HepG2 (cell line): Measurements from ENCODE around the gene PCDHA12. TPM values are rescaled to one million over a fixed set of nuclear protein-coding genes. Genes with fewer than 3 reads are reported as not detected.

ENCODE experiments used
- ATAC-seq: fragments of 200-7000 bp; cut with Tn5 transposase; 3 replicates; pipeline ENCODE4 v1.9.1; 2020; ENCODE audit warnings: mild to moderate bottlenecking, moderate library complexity
- BruUV-seq: library from RNA; stranded (reverse); fragments of 400-500 nt; replicated peaks from 2 replicates; lab custom pipeline; 2021; lab: Mats Ljungman, UMichigan
- CTCF ChIA-PET: fragments of 300-600 bp; formaldehyde crosslinking; extraction: SDS; loops from one replicate; lab custom pipeline; 2021; ENCODE audit warnings: low total read pairs, inconsistent platforms, low intra/inter-chr PET ratio; lab: Yijun Ruan, JAX
- POLR2A ChIA-PET: fragments of 350-600 bp; sonication (Branson Sonifier 250); formaldehyde crosslinking; loops from one replicate; lab custom pipeline; 2020; ENCODE audit warnings: antibody characterized with exemption, inconsistent platforms; lab: Yijun Ruan, JAX
- DNase-seq: peaks from one replicate; pipeline ENCODE4 v3.0.0-alpha.2; 2015; ENCODE audit warnings: low spot score
- FAIRE-seq: peaks from 3 replicates; lab custom pipeline; 2011; peaks lifted over from hg19 to GRCh38; lab: Jason Lieb, UNC
- H2AFZ ChIP-seq: one replicate; pipeline ENCODE4 v1.6.1; 2011; ENCODE audit warnings: low read length, inconsistent platforms
- H3K27ac ChIP-seq: fragments of 300-600 bp; 3 replicates; pipeline ENCODE4 v1.8.0; 2011; ENCODE audit warnings: mixed run types, mild to moderate bottlenecking, mixed read lengths, low read length, inconsistent platforms; ENCODE audit not compliant: insufficient read depth; ENCODE audit errors: extremely low read length
- H3K27me3 ChIP-seq, 2 experiments: fragments of 200-600 bp in 1 of 2; 2 replicates in 1 of 2; 3 replicates in 1 of 2; pipeline versions ENCODE4 v1.6.0 to v1.8.0; 2011; ENCODE audit warnings: low read length in 2 of 2, mild to moderate bottlenecking in 2 of 2, moderate library complexity in 2 of 2, inconsistent platforms in 1 of 2; ENCODE audit not compliant: insufficient read depth in 2 of 2, control insufficient read depth in 1 of 2
- H3K36me3 ChIP-seq, 2 experiments: fragments of 200-600 bp in 1 of 2; replicated peaks in 1 of 2; 2 replicates in 1 of 2; 3 replicates in 1 of 2; pipeline versions ENCODE4 v1.5.1 to v1.8.0; 2011; ENCODE audit warnings: low read length in 2 of 2, inconsistent platforms in 1 of 2; ENCODE audit not compliant: insufficient read depth in 2 of 2, control insufficient read depth in 1 of 2
- H3K4me1 ChIP-seq: 2 replicates; pipeline ENCODE4 v1.5.1; 2012; ENCODE audit warnings: low read length, inconsistent platforms; ENCODE audit not compliant: insufficient read depth
- H3K4me2 ChIP-seq: 2 replicates; pipeline ENCODE4 v1.6.0; 2011; ENCODE audit warnings: low read depth, low read length, inconsistent platforms
- H3K4me3 ChIP-seq, 3 experiments: fragments of 200-600 bp in 1 of 3; sonication (generic), shearing (Covaris generic) in 1 of 3; replicated peaks in 1 of 3; 2 replicates each; pipeline ENCODE4 v1.5.1; 2011 to 2016; ENCODE audit warnings: low read length in 3 of 3, inconsistent platforms in 2 of 3, low read depth in 2 of 3, mild to moderate bottlenecking in 2 of 3, control low read depth in 1 of 3, mixed read lengths in 1 of 3; ENCODE audit not compliant: insufficient read depth in 1 of 3
- H3K79me2 ChIP-seq: one replicate; pipeline ENCODE4 v1.6.1; 2011; ENCODE audit warnings: low read length, inconsistent platforms; ENCODE audit not compliant: insufficient read depth
- H3K9ac ChIP-seq: 2 replicates; pipeline ENCODE4 v1.6.0; 2011; ENCODE audit warnings: mild to moderate bottlenecking, low read depth, low read length, inconsistent platforms; ENCODE audit not compliant: insufficient read depth
- H3K9me3 ChIP-seq: 2 replicates; pipeline ENCODE4 v1.5.1; 2012; ENCODE audit warnings: mild to moderate bottlenecking, low read length
- H4K20me1 ChIP-seq: 2 replicates; pipeline ENCODE4 v1.6.0; 2011; ENCODE audit warnings: inconsistent platforms, mild to moderate bottlenecking, low read length, moderate library complexity; ENCODE audit not compliant: insufficient read depth
- ATF6 ChIP-seq: sonication (generic); formaldehyde crosslinking; conservative IDR thresholded peaks from 2 replicates; pipeline ENCODE4 v1.4.0; 2020; ENCODE audit warnings: missing genetic modification reagents
- ATF7-NPFF ChIP-seq: sonication (generic); formaldehyde crosslinking; IDR thresholded peaks from 2 replicates; pipeline ENCODE4 v1.8.1; 2023; ENCODE audit warnings: mild to moderate bottlenecking, low read depth, missing genetic modification reagents, moderate library complexity
- EEA1 ChIP-seq: sonication (generic); formaldehyde crosslinking; IDR thresholded peaks from 2 replicates; pipeline ENCODE4 v1.5.1; 2020; ENCODE audit warnings: mild to moderate bottlenecking, missing genetic modification reagents, borderline replicate concordance
- MEF2D ChIP-seq: sonication (generic); formaldehyde crosslinking; IDR thresholded peaks from 2 replicates; pipeline ENCODE4 v1.5.1; 2020; ENCODE audit warnings: mild to moderate bottlenecking, missing genetic modification reagents
- RARG ChIP-seq: sonication (generic); formaldehyde crosslinking; IDR thresholded peaks from 2 replicates; pipeline ENCODE4 v1.4.0; 2020; ENCODE audit warnings: low read depth, mild to moderate bottlenecking, missing genetic modification reagents
- TAF1 ChIP-seq: sonication (generic); formaldehyde crosslinking; IDR thresholded peaks from 2 replicates; pipeline ENCODE4 v1.4.0; 2020; ENCODE audit warnings: missing genetic modification reagents
- ZFP1 ChIP-seq: IDR thresholded peaks from 2 replicates; pipeline ENCODE4 v1.6.1; 2016
- ZKSCAN1 ChIP-seq: fragments of 150-350 bp; IDR thresholded peaks from 2 replicates; pipeline ENCODE4 v1.6.1; 2014; ENCODE audit warnings: low read length
- ZNF740 ChIP-seq: sonication (generic); formaldehyde crosslinking; IDR thresholded peaks from 2 replicates; pipeline ENCODE4 v1.4.0; 2020; ENCODE audit warnings: missing genetic modification reagents
- WGBS: methylation state at CpG from one replicate; pipeline ENCODE4 v1.1.6; 2017; ENCODE audit warnings: low lambda C conversion rate; 5-methylcytosine and 5-hydroxymethylcytosine counted together
- in situ Hi-C: cut with HindIII; loops from 2 replicates; pipeline ENCODE4 v1.10.0; 2017; ENCODE audit warnings: low pct_unique_long_range_greater_than_20kb; ENCODE audit not compliant: extremely low pct_ligation_motif_present
- intact Hi-C: fragments of 100-400 bp; cut with micrococcal nuclease; formaldehyde crosslinking; loops from one replicate; pipeline ENCODE4 v1.10.0; 2022; ENCODE audit not compliant: unreplicated experiment
- polyA plus RNA-seq, 8 experiments: library from polyadenylated mRNA; depleted of rRNA in 3 of 8; stranded (reverse) in 7 of 8; unstranded in 1 of 8; fragments of >200 nt; fragmentation: Illumina TruSeq in 4 of 8; extraction: Trizol in 4 of 8; gene quantifications; 2 replicates each; pipeline versions ENCODE4 v1.2.1 to v1.2.3, GENCODE V29; 2011 to 2016; ENCODE audit warnings: low read depth in 4 of 8, missing spikeins in 1 of 8, mixed read lengths in 1 of 8; ENCODE audit not compliant: insufficient read depth in 1 of 8
- total RNA-seq, 5 experiments: library from RNA; depleted of rRNA; stranded (reverse); fragments of >200 nt; fragmentation: Illumina TruSeq; extraction: Trizol; gene quantifications; 2 replicates each; pipeline ENCODE4 v1.2.3, GENCODE V29; 2016; ENCODE audit warnings: low read depth in 1 of 5
- TF ChIP-seq, protein P1 (sequence below): sonication (generic); formaldehyde crosslinking; IDR thresholded peaks from 2 replicates; pipeline ENCODE4 v1.5.1; 2020; ENCODE audit warnings: missing genetic modification reagents, mild to moderate bottlenecking, borderline replicate concordance
- TF ChIP-seq, protein P2 (sequence below): sonication (generic); formaldehyde crosslinking; IDR thresholded peaks from 2 replicates; pipeline ENCODE4 v1.5.1; 2020; ENCODE audit warnings: mild to moderate bottlenecking, missing genetic modification reagents, borderline replicate concordance

PCDHA12 gene
- total and polyA plus RNA-seq, 2 of the 13 experiments (the other 11 are each of a cell fraction or from before 2014, with no cell fraction given): not detected

DNA sequence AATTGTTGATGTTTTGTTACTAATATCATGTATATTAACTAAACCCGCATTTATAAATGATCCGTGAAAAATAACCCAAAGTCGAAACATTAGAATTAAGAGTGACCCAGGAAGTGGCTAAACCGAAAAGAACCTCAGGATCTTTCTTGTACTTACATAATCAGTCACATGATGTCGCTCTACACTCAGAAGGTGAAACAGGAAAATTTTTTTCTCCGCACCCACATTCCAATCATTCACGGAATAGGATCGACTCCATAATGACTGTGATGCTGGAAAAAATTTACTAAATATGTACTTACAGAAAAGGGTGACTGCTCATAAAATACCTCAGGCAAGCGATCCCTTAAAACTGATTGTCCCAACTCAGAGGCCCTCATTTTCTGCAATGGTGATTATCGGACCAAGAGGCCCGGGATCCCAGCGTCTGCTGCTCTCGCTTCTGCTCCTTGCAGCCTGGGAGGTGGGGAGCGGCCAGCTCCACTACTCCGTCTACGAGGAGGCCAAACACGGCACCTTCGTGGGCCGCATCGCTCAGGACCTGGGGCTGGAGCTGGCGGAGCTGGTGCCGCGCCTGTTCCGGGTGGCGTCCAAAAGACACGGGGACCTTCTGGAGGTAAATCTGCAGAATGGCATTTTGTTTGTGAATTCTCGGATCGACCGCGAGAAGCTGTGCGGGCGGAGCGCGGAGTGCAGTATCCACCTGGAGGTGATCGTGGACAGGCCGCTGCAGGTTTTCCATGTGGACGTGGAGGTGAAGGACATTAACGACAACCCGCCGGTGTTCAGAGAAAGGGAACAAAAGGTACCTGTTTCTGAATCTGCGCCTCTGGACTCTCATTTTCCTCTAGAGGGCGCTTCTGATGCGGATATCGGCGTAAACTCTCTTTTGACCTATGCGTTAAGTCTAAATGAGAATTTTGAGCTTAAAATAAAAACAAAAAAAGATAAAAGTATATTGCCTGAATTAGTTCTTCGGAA is at the start of gene PCDHA12 (continued):
- TF ChIP-seq TAF1: no peak
- TF ChIP-seq, protein P1, sequence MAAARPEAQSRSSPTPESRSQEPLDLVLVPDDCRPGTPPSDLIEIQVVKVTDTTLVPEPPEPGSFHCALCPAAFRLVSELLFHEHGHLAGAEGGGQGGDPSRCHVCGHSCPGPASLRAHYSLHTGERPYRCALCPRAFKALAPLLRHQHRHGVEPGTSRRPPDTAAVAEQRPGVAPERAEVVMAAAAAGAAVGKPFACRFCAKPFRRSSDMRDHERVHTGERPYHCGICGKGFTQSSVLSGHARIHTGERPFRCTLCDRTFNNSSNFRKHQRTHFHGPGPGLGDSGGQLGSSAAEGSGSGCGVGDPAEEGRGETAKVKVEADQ: no peak

DNA sequence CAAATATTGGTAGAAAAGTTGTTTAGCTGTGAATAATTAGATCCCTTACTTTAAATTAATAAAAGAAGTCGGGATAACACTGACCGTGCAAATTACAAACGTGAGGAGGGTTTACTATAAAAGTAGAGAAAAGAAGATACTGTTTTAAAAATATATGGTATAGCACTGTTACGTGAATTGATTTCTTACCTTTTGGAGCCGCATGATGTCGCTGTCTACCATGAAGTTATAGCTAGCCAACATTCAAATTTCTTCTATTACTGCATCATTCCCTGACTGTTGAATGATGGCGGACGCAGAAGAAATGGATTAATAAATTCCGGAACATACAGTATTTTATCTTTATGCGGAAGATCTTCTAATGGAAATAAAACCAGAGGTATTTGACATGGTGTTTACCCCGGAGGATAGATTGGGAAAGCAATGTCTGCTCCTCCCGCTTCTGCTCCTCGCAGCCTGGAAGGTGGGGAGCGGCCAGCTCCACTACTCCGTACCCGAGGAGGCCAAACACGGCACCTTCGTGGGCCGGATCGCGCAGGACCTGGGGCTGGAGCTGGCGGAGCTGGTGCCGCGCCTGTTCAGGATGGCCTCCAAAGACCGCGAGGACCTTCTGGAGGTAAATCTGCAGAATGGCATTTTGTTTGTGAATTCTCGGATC is 47.3 kb upstream of the PCDHA12 start, which contains the start of gene PCDHA6:
TSS of gene PCDHA6 (plus strand) at position 257 of the 658 bp plus-strand sequence. CDS start at position 389, 132 bp downstream.
- ATAC-seq (no peak), FAIRE-seq (no peak), DNase-seq (no peak)
- Histone ChIP-seq H4K20me1 (no peaks in the 10 kb centered on the region), H3K9ac (no peak within 1 kb of the TSS), H3K27me3 (no peaks in the 10 kb centered on the region; a peak in 1 of 5 replicates), H3K9me3 (no peaks in the 10 kb centered on the region), H3K36me3 (no peaks in the 10 kb centered on the region), H3K4me3 (no peak within 1 kb of the TSS), H2AFZ (no peak within 1 kb of the TSS), H3K4me2 (no peak within 1 kb of the TSS), H3K4me1 (no peaks in the 10 kb centered on the region), H3K27ac (no peak within 1 kb of the TSS), H3K79me2 (no peaks in the 10 kb centered on the region)
- in situ Hi-C loops: no loop called here
- no TSS peak for BruUV-seq
- intact Hi-C loops: no loop called here
- CTCF ChIA-PET: no interaction called here
- POLR2A ChIA-PET: no interaction called here
- 62% methylated on average over 27 of the region's 27 CpGs for WGBS
- TF ChIP-seq ZKSCAN1 (no peak), ATF7-NPFF (CRISPR knock-in tag) (no peak), EEA1 (CRISPR knock-in tag) (no peak), MEF2D (CRISPR knock-in tag) (no peak), ZFP1 (no peak), RARG (CRISPR knock-in tag) (no peak), ATF6 (CRISPR knock-in tag) (no peak), ZNF740 (CRISPR knock-in tag) (no peak)
- TF ChIP-seq, protein P2, sequence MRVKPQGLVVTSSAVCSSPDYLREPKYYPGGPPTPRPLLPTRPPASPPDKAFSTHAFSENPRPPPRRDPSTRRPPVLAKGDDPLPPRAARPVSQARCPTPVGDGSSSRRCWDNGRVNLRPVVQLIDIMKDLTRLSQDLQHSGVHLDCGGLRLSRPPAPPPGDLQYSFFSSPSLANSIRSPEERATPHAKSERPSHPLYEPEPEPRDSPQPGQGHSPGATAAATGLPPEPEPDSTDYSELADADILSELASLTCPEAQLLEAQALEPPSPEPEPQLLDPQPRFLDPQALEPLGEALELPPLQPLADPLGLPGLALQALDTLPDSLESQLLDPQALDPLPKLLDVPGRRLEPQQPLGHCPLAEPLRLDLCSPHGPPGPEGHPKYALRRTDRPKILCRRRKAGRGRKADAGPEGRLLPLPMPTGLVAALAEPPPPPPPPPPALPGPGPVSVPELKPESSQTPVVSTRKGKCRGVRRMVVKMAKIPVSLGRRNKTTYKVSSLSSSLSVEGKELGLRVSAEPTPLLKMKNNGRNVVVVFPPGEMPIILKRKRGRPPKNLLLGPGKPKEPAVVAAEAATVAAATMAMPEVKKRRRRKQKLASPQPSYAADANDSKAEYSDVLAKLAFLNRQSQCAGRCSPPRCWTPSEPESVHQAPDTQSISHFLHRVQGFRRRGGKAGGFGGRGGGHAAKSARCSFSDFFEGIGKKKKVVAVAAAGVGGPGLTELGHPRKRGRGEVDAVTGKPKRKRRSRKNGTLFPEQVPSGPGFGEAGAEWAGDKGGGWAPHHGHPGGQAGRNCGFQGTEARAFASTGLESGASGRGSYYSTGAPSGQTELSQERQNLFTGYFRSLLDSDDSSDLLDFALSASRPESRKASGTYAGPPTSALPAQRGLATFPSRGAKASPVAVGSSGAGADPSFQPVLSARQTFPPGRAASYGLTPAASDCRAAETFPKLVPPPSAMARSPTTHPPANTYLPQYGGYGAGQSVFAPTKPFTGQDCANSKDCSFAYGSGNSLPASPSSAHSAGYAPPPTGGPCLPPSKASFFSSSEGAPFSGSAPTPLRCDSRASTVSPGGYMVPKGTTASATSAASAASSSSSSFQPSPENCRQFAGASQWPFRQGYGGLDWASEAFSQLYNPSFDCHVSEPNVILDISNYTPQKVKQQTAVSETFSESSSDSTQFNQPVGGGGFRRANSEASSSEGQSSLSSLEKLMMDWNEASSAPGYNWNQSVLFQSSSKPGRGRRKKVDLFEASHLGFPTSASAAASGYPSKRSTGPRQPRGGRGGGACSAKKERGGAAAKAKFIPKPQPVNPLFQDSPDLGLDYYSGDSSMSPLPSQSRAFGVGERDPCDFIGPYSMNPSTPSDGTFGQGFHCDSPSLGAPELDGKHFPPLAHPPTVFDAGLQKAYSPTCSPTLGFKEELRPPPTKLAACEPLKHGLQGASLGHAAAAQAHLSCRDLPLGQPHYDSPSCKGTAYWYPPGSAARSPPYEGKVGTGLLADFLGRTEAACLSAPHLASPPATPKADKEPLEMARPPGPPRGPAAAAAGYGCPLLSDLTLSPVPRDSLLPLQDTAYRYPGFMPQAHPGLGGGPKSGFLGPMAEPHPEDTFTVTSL (CRISPR knock-in tag): no peak
